ENCODE results near the gene LRRC75A.

- TF ChIP-seq, protein P1, sequence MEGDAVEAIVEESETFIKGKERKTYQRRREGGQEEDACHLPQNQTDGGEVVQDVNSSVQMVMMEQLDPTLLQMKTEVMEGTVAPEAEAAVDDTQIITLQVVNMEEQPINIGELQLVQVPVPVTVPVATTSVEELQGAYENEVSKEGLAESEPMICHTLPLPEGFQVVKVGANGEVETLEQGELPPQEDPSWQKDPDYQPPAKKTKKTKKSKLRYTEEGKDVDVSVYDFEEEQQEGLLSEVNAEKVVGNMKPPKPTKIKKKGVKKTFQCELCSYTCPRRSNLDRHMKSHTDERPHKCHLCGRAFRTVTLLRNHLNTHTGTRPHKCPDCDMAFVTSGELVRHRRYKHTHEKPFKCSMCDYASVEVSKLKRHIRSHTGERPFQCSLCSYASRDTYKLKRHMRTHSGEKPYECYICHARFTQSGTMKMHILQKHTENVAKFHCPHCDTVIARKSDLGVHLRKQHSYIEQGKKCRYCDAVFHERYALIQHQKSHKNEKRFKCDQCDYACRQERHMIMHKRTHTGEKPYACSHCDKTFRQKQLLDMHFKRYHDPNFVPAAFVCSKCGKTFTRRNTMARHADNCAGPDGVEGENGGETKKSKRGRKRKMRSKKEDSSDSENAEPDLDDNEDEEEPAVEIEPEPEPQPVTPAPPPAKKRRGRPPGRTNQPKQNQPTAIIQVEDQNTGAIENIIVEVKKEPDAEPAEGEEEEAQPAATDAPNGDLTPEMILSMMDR (IDR thresholded peaks at IDR 0.05), result no peak
- no peak for TF ChIP-seq POLR2A (IDR thresholded peaks at IDR 0.05)
Observed at GRCh38 chr17:16534236-16534635, 42.2 kb upstream of the LRRC75A start.

Measured in heart left ventricle (tissue), 13 donors.